K562 (cell line): ENCODE results near the gene REEP6. TPM values are rescaled to one million over a fixed set of nuclear protein-coding genes. Genes with fewer than 3 reads are reported as not detected.
A peak's percentile ranks its signal among the peaks of the same experiment; 100 is the strongest.

Source experiments
- ATAC-seq: fragments of 200-7000 bp; cut with Tn5 transposase; 3 replicates; pipeline ENCODE4 v1.9.1; 2020; ENCODE audit warnings: moderate library complexity
- BruUV-seq: library from RNA; stranded (reverse); fragments of 400-500 nt; replicated peaks from 2 replicates; lab custom pipeline; 2021; lab: Mats Ljungman, UMichigan
- CTCF ChIA-PET: fragments of 300-600 bp; formaldehyde crosslinking; extraction: SDS; loops from one replicate; lab custom pipeline; 2021; ENCODE audit warnings: low intra/inter-chr PET ratio; lab: Yijun Ruan, JAX
- POLR2A ChIA-PET: fragments of 300-600, 350-650 bp; sonication (Branson Sonifier 250); formaldehyde crosslinking; extraction: SDS; loops from one replicate; lab custom pipeline; 2021; ENCODE audit warnings: antibody characterized with exemption, inconsistent platforms; lab: Yijun Ruan, JAX
- DNase-seq, 4 experiments: peaks; one replicate each; pipeline versions ENCODE4 v3.0.0 to v3.0.0-alpha.2; 2011 to 2018; ENCODE audit warnings: low spot score in 3 of 4, mixed read lengths in 3 of 4; ENCODE audit errors: extremely low read depth in 1 of 4
- FAIRE-seq: peaks from 2 replicates; lab custom pipeline; 2011; peaks lifted over from hg19 to GRCh38; lab: Jason Lieb, UNC
- H2AFZ ChIP-seq: 2 replicates; pipeline ENCODE4 v1.6.0; 2011; ENCODE audit warnings: low read depth, low read length, control low read depth, inconsistent platforms
- H3K27ac ChIP-seq: fragments of 200-600 bp; 3 replicates; pipeline ENCODE4 v1.8.0; 2011; ENCODE audit warnings: low read depth, mild to moderate bottlenecking, control low read depth, inconsistent platforms, low read length, moderate library complexity, mixed read lengths; ENCODE audit errors: extremely low read depth
- H3K27me3 ChIP-seq, 2 experiments: fragments of 300-600 bp in 1 of 2; 2 replicates in 1 of 2; 3 replicates in 1 of 2; pipeline versions ENCODE4 v1.6.0 to v1.8.0; 2011; ENCODE audit warnings: inconsistent platforms in 2 of 2, low read length in 2 of 2, mild to moderate bottlenecking in 1 of 2, mixed read lengths in 1 of 2, moderate library complexity in 1 of 2; ENCODE audit not compliant: control insufficient read depth in 2 of 2, insufficient read depth in 2 of 2
- H3K36me3 ChIP-seq: fragments of 300-600 bp; 3 replicates; pipeline ENCODE4 v1.8.0; 2011; ENCODE audit warnings: mild to moderate bottlenecking, low read length, inconsistent platforms; ENCODE audit not compliant: control insufficient read depth, insufficient read depth
- H3K4me1 ChIP-seq, 2 experiments: fragments of 200-600 bp in 1 of 2; replicated peaks in 1 of 2; 2 replicates in 1 of 2; 3 replicates in 1 of 2; pipeline versions ENCODE4 v1.5.1 to v1.8.0; 2011; ENCODE audit warnings: inconsistent platforms in 2 of 2, low read length in 2 of 2, mild to moderate bottlenecking in 1 of 2, mixed read lengths in 1 of 2, moderate library complexity in 1 of 2; ENCODE audit not compliant: control insufficient read depth in 2 of 2, insufficient read depth in 2 of 2
- H3K4me2 ChIP-seq: 2 replicates; pipeline ENCODE4 v1.6.1; 2011; ENCODE audit warnings: low read length, control low read depth, inconsistent platforms, mixed read lengths; ENCODE audit not compliant: insufficient read depth
- H3K4me3 ChIP-seq: fragments of 200-600 bp; sonication (generic), shearing (Covaris generic); 2 replicates; pipeline ENCODE4 v1.5.1; 2016; ENCODE audit warnings: control low read depth, inconsistent platforms
- H3K79me2 ChIP-seq: fragments of 200-600 bp; 3 replicates; pipeline ENCODE4 v1.8.0; 2011; ENCODE audit warnings: low read length, inconsistent platforms; ENCODE audit not compliant: control insufficient read depth, insufficient read depth
- H3K9ac ChIP-seq, 2 experiments: 2 replicates each; pipeline versions ENCODE4 v1.6.0 to v1.6.1; 2011; ENCODE audit warnings: low read depth in 2 of 2, low read length in 2 of 2, control low read depth in 1 of 2, inconsistent platforms in 1 of 2, mild to moderate bottlenecking in 1 of 2, mixed read lengths in 1 of 2; ENCODE audit not compliant: insufficient read depth in 1 of 2
- H3K9me1 ChIP-seq: one replicate; pipeline ENCODE4 v1.6.0; 2011; ENCODE audit warnings: inconsistent platforms, mild to moderate bottlenecking, low read length, moderate library complexity; ENCODE audit not compliant: control insufficient read depth, insufficient read depth
- H3K9me3 ChIP-seq: replicated peaks from 2 replicates; pipeline ENCODE4 v1.5.1; 2011; ENCODE audit warnings: low read depth, low read length, inconsistent platforms; ENCODE audit not compliant: control insufficient read depth, insufficient read depth
- H4K20me1 ChIP-seq: replicated peaks from 2 replicates; pipeline ENCODE4 v1.6.1; 2011; ENCODE audit warnings: low read length, inconsistent platforms, mixed read lengths; ENCODE audit not compliant: control insufficient read depth, insufficient read depth
- RBFOX2 ChIP-seq: fragments of 200-400 bp; formaldehyde crosslinking; IDR thresholded peaks from 2 replicates; pipeline ENCODE4 v1.6.1; 2017; ENCODE audit warnings: low read depth, mild to moderate bottlenecking, low read length, moderate library complexity
- WGBS: fragments of 100-300 bp; shearing (Covaris generic); methylation state at CpG from one replicate; pipeline ENCODE4 v1.1.6; 2016; ENCODE audit warnings: low coverage, mixed read lengths; ENCODE audit not compliant: insufficient coverage; ENCODE audit errors: missing lambda C conversion rate; 5-methylcytosine and 5-hydroxymethylcytosine counted together
- in situ Hi-C: fragments of 300-500 bp; cut with MboI; formaldehyde crosslinking; loops from 4 replicates; pipeline ENCODE4 v1.15.0; 2018; ENCODE audit warnings: inconsistent platforms, mixed read lengths
- intact Hi-C: fragments of 100-400 bp; cut with micrococcal nuclease; formaldehyde crosslinking; loops from 2 replicates; pipeline ENCODE4 v1.14.2; 2022
- polyA plus RNA-seq, 8 experiments: library from polyadenylated mRNA; depleted of rRNA in 4 of 8; stranded (reverse) in 5 of 8; unstranded in 3 of 8; fragments of >200 nt; fragmentation: Nextera tagmentation in 2 of 8; fragmentation: Illumina TruSeq in 1 of 8; extraction: Ambion mirVana in 2 of 8; extraction: Trizol in 1 of 8; gene quantifications; 2 replicates each; pipeline versions ENCODE4 v1.2.1 to v1.2.3, GENCODE V29; 2011 to 2014; ENCODE audit warnings: inconsistent platforms in 1 of 8, missing spikeins in 1 of 8
- total RNA-seq, 7 experiments: library from RNA; depleted of rRNA in 6 of 7; stranded (reverse); fragments of >200 nt in 6 of 7; fragmentation: Illumina TruSeq in 2 of 7; extraction: Trizol in 2 of 7; gene quantifications; 2 replicates each; pipeline versions ENCODE4 v1.2.1 to v1.2.3, GENCODE V29; 2011 to 2021; ENCODE audit warnings: low replicate concordance in 1 of 7
- TF ChIP-seq, protein P1 (sequence below): sonication (generic); formaldehyde crosslinking; IDR thresholded peaks from 2 replicates; pipeline ENCODE4 v1.8.0; 2023; ENCODE audit warnings: mild to moderate bottlenecking, missing genetic modification reagents

The REEP6 gene
- total and polyA plus RNA-seq, 9 of the 15 experiments (the other 6 are each of a cell fraction or from before 2014, with no cell fraction given), result 1.2 to 64.2 (median 12.7) TPM

- 97% methylated on average over 16 of the region's 92 CpGs for WGBS
- no TSS peak for BruUV-seq
- intact Hi-C loops, result no loop called here
- ATAC-seq, result no peak
- TF ChIP-seq, protein P1, sequence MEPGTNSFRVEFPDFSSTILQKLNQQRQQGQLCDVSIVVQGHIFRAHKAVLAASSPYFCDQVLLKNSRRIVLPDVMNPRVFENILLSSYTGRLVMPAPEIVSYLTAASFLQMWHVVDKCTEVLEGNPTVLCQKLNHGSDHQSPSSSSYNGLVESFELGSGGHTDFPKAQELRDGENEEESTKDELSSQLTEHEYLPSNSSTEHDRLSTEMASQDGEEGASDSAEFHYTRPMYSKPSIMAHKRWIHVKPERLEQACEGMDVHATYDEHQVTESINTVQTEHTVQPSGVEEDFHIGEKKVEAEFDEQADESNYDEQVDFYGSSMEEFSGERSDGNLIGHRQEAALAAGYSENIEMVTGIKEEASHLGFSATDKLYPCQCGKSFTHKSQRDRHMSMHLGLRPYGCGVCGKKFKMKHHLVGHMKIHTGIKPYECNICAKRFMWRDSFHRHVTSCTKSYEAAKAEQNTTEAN (CRISPR knock-in tag), result no peak
- peak; percentile 12; the same call in 1 of the 2 replicates for TF ChIP-seq RBFOX2
- TF ChIP-seq, all 486 proteins: peak for 1
- Histone ChIP-seq H3K4me3 (no peak overlapping the region), H3K9ac (no peak overlapping the region), H3K4me1 (peaks cover 6 to 63% of the 10 kb centered on the region in 2 experiments; a peak in 4 of 5 replicates), H3K36me3 (no peaks in the 10 kb centered on the region), H4K20me1 (peaks cover 14% of the 10 kb centered on the region), H3K9me1 (no peaks in the 10 kb centered on the region), H3K79me2 (peaks cover 21% of the 10 kb centered on the region), H3K4me2 (no peak overlapping the region), H3K9me3 (no peaks in the 10 kb centered on the region), H2AFZ (no peak overlapping the region), H3K27ac (no peak overlapping the region), H3K27me3 (no peaks in the 10 kb centered on the region)
- no peak for DNase-seq
- in situ Hi-C loops, result no loop called here
- ChIA-PET POLR2A (interaction anchor here (0.7 to 1.2 kb wide), 3 partner anchors 10 to 201 kb away, joined by 3 to 8 read pairs (median 4); no protein-coding TSS in a partner anchor), CTCF (no interaction called here)
- no peak for FAIRE-seq
Observed at GRCh38 chr19:1467490-1468273, 23.3 kb upstream of the REEP6 start.
